SK-N-MC (cell line): ENCODE data around the gene SH3BP1.

Experiments
- DNase-seq: peaks from one replicate; pipeline ENCODE4 v3.0.0-alpha.2; 2011; ENCODE audit warnings: low read depth, low spot score
- H3K27ac ChIP-seq: fragments of 200-600 bp; sonication (generic); 2 replicates; pipeline ENCODE4 v1.5.1; 2016; ENCODE audit warnings: mixed run types
- H3K36me3 ChIP-seq: fragments of 200-600 bp; sonication (generic); 2 replicates; pipeline ENCODE4 v1.6.1; 2017; ENCODE audit warnings: antibody characterized with exemption, low read length, mixed read lengths; ENCODE audit not compliant: insufficient read depth
- H3K4me3 ChIP-seq: fragments of 200-600 bp; sonication (generic); 2 replicates; pipeline ENCODE4 v1.5.1; 2016
- H3K9ac ChIP-seq: fragments of 200-600 bp; sonication (generic); 2 replicates; pipeline ENCODE4 v1.8.0; 2017; ENCODE audit warnings: mixed run types, mixed read lengths; ENCODE audit not compliant: insufficient read length
- H3K9me3 ChIP-seq: fragments of 200-600 bp; sonication (generic); 2 replicates; pipeline ENCODE4 v1.6.1; 2017; ENCODE audit warnings: low read depth, mild to moderate bottlenecking, antibody characterized with exemption, low read length, moderate library complexity, mixed read lengths
- EZH2 ChIP-seq: fragments of 200-600 bp; sonication (generic); IDR thresholded peaks from one replicate; pipeline ENCODE4 v1.6.1; 2017; ENCODE audit warnings: antibody characterized with exemption
- FOXP2 ChIP-seq: optimal IDR thresholded peaks from 2 replicates; pipeline ENCODE3; 2011; ENCODE audit warnings: mild to moderate bottlenecking, moderate library complexity; ENCODE audit not compliant: insufficient read depth; ENCODE audit errors: extremely low read length, control extremely low read depth
- POLR2AphosphoS5 ChIP-seq: IDR thresholded peaks from 2 replicates; pipeline ENCODE4 v1.6.1; 2012; ENCODE audit warnings: mild to moderate bottlenecking, low read depth, low read length, borderline replicate concordance

Gene SH3BP1

DNA sequence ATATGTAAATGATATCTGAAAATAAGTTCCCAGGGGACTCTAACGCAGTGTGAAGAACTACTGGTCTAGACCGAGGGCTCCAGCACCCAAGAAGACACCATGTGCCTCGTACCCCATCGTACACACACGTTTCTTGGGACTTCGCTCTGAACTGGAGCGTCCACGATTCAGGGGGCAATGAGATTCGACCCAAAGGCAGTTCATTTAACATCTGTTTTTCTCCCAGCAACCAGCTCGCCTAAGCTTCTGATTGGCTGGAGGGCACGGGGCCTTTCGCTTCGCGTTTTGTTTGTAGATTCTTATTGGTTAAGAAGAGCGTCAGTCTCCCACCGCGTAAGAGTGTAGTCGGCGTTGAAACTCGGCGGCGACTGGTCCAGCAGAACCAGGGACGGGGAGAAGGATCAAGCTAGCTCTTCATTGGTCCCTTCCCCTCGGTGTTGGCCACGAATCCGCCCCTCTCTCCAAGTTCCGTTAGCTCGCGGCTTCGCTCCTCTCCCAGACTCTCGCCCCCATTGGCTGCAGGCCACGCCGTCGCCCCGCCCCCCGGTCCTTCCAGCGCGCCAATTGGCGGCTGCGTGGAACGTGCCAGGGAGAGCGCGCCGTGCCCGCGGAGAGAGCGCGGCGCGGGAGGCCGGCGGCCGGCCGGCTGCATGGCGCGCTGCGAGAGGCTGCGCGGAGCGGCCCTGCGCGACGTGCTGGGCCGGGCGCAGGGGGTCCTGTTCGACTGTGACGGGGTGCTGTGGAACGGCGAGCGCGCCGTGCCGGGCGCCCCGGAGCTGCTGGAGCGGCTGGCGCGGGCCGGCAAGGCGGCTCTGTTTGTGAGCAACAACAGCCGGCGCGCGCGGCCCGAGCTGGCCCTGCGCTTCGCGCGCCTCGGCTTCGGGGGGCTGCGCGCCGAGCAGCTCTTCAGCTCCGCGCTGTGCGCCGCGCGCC lies 18.9 kb downstream of the SH3BP1 start, which contains the start of gene PDXP:
PDXP (plus strand) TSS at position 591 of the 933 bp plus-strand sequence; CDS start at position 651, 60 bp downstream.
- Histone ChIP-seq H3K27ac (peak within 1 kb of the TSS; percentile 53), H3K9me3 (no peaks in the 10 kb centered on the region), H3K9ac (peak within 1 kb of the TSS; percentile 76), H3K36me3 (no peaks in the 10 kb centered on the region), H3K4me3 (peak within 1 kb of the TSS; percentile 90)
- TF ChIP-seq FOXP2 (no peak), POLR2AphosphoS5 (peak; percentile 68; the same call in 1 of the 2 replicates), EZH2 (no peak)
- peak; percentile 99 for DNase-seq

DNA sequence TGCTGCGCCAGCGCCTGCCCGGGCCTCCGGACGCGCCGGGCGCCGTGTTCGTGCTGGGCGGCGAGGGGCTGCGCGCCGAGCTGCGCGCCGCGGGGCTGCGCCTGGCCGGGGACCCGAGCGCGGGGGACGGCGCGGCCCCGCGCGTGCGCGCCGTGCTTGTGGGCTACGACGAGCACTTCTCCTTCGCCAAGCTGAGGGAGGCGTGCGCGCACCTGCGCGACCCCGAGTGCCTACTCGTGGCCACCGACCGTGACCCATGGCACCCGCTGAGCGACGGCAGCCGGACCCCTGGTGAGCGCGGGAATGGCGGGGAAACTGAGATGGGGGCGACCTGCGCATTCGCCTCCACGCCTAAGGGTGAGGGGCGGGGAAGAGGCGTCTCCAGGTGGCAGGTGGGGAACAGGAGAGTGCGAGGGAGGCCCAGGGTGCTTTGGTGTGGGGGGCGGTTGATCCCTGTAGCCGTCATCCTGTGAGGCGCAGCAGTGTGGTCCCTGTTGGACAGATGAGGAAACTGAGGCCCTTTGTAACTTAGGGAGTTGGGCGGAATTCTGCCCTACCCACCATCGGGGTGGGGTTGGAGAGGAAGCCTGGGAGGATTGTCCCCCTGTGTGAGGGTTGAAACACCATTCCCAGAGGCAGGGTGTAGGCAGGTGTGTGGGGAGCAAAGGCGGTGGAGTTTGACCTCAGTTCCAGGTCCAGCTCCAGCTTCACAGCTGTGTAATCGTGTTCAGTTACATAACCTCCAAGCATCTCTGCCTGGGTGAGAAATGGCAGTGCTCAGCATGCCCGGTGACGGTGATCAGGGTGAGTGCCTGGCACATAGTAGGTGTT lies 19.8 kb downstream of the SH3BP1 start:
- H3K27ac ChIP-seq = no peak overlapping the region; the same call in 1 of the 2 replicates
- H3K4me3 ChIP-seq = peak overlapping the region; percentile 90
- H3K36me3 ChIP-seq = no peaks in the 10 kb centered on the region
- H3K9ac ChIP-seq = peak overlapping the region; percentile 76
- DNase-seq = no peak
- H3K9me3 ChIP-seq = no peaks in the 10 kb centered on the region
- no peak for TF ChIP-seq EZH2
- no peak for TF ChIP-seq FOXP2
- no peak for TF ChIP-seq POLR2AphosphoS5

DNA sequence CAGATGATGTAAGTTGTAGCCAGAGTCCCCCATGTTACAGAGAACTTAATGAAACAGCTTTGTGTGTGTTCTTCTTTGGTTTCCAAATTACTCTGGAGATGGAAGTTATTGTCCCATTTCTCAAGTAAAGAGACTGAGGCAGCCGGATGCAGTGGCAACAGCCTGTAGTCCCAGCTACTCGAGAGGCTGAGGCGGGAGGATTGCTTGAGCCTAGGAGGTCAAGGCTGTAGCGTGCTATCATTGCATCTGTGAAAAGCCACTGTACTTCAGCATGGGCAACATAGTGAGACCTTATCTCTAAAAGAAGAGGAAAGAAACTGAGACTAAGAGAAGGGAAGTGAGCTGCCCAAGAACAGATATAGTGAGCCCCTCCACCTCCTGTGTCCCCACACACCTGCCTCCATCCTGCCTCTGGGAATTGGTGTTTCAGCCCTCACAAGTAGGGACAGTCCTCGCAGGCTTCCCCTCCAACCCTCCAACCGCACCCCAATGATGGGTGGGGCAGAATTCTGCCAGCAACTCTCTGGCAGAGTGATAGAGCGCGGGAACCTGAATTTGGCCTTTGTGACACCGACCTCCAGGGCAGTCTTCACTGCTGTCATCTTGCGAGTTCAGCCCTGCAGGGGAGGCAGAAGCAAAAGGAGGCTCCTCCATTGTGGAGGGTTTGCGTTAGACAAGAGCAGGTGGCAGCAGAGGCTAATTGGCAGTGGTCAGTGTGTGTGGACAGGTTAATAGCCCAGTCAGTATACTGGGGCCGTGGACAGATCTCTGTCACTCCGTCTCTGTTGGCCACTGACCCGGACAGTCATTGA lies 20.6 kb downstream of the SH3BP1 start:
- Histone ChIP-seq H3K9ac (peak overlapping the region; percentile 76), H3K27ac (no peak overlapping the region)

DNA sequence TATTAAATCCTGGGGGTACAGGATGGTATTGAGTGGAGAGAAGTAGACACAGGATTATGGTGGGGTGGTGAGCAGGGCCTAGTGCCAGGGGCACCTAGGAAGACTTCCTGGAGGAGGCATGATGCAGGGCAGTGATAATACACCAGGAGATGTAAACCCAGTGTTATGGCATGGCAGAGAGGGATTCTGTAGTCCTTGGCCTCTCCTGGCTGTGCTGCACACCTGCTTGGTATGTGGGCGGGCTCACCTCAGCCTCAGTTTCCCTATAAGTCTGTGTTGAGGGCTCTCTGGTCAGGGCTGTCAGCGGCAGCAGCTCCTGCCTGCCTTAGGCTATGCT lies 21.2 kb downstream of the SH3BP1 start:
- Histone ChIP-seq H3K27ac (no peak overlapping the region), H3K9ac (no peak overlapping the region), H3K4me3 (peak overlapping the region; percentile 90; the same call in 1 of the 2 replicates), H3K36me3 (peaks cover 3% of the 10 kb centered on the region; the same call in 1 of the 2 replicates), H3K9me3 (no peaks in the 10 kb centered on the region)
- no peak for DNase-seq
- TF ChIP-seq EZH2 (no peak), FOXP2 (no peak), POLR2AphosphoS5 (no peak)

More for the DNA sequence above, 20.6 kb downstream of the SH3BP1 start:
- no peak for TF ChIP-seq EZH2
- H3K36me3 ChIP-seq = no peaks in the 10 kb centered on the region; the same call in 1 of the 2 replicates
- H3K9me3 ChIP-seq = no peaks in the 10 kb centered on the region
- DNase-seq = no peak
- peak overlapping the region; percentile 90 for H3K4me3 ChIP-seq

DNA sequence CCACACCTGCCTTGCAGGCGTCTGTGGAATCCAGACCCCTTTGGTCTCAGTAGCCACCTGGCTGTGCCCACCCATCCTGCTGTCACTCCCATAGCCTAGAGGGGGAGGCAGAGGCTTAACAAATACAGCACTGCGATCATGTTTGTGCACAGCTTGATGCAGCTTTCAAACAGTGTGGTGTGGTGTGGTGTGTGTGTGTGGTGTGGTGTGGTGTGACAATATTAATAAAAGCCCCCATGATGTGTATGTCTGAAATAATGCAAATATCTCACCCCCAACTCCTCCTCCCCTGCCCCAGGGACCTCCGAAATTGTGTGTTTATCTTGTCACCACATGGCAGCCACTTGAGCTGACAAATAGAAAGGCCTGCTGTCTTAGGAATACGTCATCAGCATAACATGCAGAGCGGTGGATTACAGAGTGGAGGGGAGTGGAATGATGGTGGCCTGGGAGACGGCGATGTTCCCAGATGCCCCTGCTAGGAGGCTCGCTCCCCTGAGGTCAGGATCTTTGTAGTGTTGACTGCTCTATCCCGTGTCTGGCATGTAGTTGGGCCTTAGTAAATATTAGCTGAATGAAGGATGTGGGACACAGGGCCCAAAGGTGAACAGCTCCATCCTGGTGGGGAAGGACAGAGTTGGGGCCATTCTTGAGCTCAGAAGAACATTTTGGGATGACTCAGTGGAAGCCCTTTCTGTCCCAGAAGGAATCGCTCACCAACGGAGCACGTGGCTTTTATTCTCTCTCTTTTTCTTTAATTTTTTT lies 21.9 kb downstream of the SH3BP1 start:
- H3K9me3 ChIP-seq = no peaks in the 10 kb centered on the region
- no peak for TF ChIP-seq FOXP2
- TF ChIP-seq POLR2AphosphoS5 = no peak
- no peak for TF ChIP-seq EZH2
- H3K27ac ChIP-seq = no peak overlapping the region
- H3K36me3 ChIP-seq = peaks cover 10% of the 10 kb centered on the region
- no peak overlapping the region for H3K9ac ChIP-seq
- 0 out of 2 replicates have a peak overlapping the region, but pooled peaks have one; percentile 5 for H3K4me3 ChIP-seq
- DNase-seq = no peak

DNA sequence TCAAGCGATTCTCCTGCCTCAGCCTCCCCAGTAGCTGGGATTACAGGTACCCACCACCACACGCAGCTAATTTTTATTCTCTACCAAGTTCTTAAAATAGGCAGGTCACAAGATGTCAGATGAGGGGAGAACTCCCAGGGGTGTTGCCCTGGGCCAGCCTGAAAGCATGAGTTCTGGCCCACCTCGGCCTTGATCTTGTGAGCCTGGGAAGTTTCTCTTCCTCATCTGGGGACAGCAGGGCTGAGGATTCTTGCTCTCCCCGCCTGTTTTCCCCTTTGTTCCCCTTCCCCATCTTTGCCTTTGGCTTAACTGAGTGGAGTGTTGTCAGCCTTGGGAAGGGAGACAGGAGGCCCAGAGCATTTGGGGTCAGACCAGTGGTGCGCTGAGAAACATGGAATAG lies 22.6 kb downstream of the SH3BP1 start:
- Histone ChIP-seq H3K27ac (no peak overlapping the region), H3K9me3 (no peaks in the 10 kb centered on the region), H3K4me3 (no peak overlapping the region), H3K36me3 (peaks cover 15% of the 10 kb centered on the region), H3K9ac (no peak overlapping the region)
- TF ChIP-seq POLR2AphosphoS5 (no peak), EZH2 (no peak)
- no peak for DNase-seq

DNA sequence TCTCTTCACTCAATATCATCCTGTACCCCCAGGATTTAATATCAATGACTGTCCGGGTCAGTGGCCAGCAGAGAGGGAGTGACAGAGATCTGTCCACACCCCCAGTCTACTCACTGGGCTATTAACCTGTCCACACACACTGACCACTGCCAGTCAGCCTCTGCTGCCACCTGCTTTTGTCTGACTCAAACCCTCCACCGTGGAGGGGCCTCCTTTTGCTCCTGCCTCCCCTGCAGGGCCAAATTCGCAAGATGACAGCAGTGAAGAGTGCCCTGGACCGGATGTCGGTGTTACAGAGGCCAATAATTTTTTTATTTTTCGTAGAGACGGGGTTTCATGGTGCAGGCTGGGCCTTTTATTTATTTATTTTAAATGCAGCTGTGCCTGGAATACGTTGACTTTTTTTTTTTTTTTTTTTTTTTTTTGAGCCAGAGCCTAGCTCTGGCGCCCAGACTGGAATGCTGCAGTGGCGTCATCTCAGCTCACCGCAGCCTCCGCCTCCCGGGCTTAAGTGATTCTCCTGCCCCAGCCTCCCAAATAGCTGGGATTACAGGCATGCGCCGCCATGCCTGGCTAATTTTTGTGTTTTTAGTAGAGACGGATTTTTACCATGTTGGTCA lies 24.2 kb downstream of the SH3BP1 start:
- Histone ChIP-seq H3K36me3 (peaks cover 15% of the 10 kb centered on the region), H3K9me3 (no peaks in the 10 kb centered on the region), H3K27ac (no peak overlapping the region), H3K9ac (no peak overlapping the region), H3K4me3 (no peak overlapping the region)
- TF ChIP-seq FOXP2 (no peak), POLR2AphosphoS5 (no peak), EZH2 (no peak)
- no peak for DNase-seq
